SH-SY5Y (cell line): ENCODE data around the gene CDH11.

Experiments used
- GATA2 ChIP-seq: IDR thresholded peaks from 2 replicates; pipeline ENCODE4 v1.6.1; 2011; ENCODE audit warnings: mild to moderate bottlenecking, low read depth, low read length
- GATA3 ChIP-seq: IDR thresholded peaks from 2 replicates; pipeline ENCODE4 v1.6.1; 2011; ENCODE audit warnings: low read depth, mild to moderate bottlenecking, low read length, moderate library complexity

Gene CDH11

DNA sequence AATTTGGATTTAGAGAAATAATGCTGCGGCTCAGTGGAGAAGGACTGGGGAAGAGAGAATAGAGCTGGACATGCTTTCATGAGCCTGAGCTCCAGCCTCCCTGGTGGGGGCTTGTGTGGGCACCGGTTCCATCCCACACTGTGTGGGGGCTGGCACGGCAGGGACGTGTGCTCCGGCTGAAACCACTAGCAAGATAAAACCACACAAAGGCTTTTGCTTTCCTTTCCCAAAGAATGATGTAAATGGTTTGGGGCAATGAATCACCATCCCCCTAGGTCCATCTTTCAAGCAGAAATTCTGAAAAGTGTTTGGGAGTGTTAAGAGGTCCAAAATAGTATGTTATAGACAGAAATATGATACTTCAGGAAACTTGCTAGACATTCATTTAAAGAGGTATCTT is 77.0 kb downstream of the CDH11 start:
- TF ChIP-seq GATA2 = no peak
- TF ChIP-seq GATA3 = no peak

DNA sequence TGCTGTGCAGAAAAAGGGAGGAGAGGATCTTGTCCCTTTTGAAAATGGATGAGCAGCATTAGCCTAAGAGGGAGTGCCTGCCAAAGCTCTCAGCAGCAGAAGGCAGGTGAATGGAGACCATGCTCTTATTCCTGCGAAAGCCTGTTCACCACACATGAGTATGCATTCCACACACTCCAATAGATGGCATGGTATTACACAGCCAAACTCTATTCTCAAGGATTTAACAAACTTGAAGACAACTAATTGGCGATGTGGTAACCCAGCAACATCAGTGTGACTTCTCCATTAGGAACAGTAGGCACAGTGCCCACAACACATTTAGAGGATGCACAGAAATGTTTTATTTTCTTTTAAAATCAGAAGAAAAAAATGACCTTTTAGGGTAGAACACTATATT is 77.8 kb downstream of the CDH11 start:
- no peak for TF ChIP-seq GATA2
- TF ChIP-seq GATA3 = no peak

GRCh38 chr16:65042438-65043365 is 79.2 kb downstream of the CDH11 start:
- TF ChIP-seq GATA3 = no peak
- TF ChIP-seq GATA2 = no peak

DNA sequence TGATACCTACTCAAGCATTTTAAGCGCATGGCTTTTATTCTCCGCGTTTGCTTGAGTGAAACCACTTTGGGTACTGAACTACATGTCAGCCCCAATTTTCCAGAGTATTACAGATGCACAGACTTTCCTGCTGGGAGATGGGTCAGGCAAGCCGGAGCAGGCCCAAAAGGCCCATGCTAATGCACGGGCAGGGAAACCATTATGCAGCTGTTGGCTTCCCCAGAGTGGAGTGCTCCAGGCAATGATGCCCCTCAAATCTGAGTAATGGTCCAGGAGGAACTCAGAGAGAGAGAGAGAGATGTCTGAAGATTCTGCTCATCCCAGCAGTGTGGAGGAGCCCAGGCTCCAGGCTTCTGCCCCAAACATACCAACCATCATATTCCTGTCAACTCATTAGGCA is 80.2 kb downstream of the CDH11 start:
- no peak for TF ChIP-seq GATA2

- TF ChIP-seq GATA3 (no peak), GATA2 (no peak)
Measured at GRCh38 chr16:65038100-65038499, 83.8 kb downstream of the CDH11 start.

GRCh38 chr16:65037556-65037955 is 84.3 kb downstream of the CDH11 start:
- TF ChIP-seq GATA2 = no peak
- no peak for TF ChIP-seq GATA3

- TF ChIP-seq GATA3 = no peak
- TF ChIP-seq GATA2 = no peak
Measured at GRCh38 chr16:65034915-65035314, 86.9 kb downstream of the CDH11 start.

DNA sequence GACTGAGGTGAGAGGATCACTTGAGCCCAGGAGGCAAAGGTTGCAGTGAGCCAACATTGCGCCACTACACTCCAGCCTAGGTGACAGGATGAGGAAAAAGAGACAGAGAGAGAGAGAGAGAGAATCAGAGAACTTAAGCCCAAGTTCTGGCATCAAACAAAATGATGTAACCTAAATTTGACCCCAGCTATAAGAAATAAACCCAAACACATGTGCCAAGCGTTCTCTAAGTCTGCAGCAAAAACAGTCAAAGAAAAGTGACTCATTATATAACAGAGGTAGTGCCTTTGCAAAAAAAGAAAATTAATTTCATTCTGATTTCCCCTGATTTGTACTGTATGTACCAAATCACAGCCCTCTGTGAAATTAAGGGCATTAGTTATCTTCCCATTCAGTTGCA is 89.5 kb downstream of the CDH11 start:
- TF ChIP-seq GATA2 (no peak), GATA3 (no peak)

DNA sequence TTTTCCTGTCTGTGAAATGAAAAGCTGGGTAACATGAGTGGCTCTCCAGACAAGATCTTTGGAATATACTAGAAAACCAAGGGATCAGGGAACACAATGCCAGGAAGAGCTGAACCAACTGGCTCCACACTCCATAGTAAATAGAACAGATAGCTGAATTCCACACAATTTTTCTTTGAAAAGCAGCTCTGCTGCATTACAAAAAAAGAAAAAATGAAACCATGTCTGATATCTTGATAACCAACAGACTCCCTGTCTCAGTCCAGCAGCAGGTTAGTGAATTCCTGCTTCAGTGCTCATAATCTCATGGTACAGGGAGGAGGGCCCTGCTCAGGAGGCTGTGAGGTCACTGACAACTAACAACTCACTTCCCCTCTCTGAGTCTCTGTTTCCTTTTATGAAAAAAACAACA is 97.1 kb downstream of the CDH11 start:
- no peak for TF ChIP-seq GATA3
- TF ChIP-seq GATA2 = no peak

- no peak for TF ChIP-seq GATA3
- no peak for TF ChIP-seq GATA2
Measured at GRCh38 chr16:65023802-65024201, 98.1 kb downstream of the CDH11 start.

DNA sequence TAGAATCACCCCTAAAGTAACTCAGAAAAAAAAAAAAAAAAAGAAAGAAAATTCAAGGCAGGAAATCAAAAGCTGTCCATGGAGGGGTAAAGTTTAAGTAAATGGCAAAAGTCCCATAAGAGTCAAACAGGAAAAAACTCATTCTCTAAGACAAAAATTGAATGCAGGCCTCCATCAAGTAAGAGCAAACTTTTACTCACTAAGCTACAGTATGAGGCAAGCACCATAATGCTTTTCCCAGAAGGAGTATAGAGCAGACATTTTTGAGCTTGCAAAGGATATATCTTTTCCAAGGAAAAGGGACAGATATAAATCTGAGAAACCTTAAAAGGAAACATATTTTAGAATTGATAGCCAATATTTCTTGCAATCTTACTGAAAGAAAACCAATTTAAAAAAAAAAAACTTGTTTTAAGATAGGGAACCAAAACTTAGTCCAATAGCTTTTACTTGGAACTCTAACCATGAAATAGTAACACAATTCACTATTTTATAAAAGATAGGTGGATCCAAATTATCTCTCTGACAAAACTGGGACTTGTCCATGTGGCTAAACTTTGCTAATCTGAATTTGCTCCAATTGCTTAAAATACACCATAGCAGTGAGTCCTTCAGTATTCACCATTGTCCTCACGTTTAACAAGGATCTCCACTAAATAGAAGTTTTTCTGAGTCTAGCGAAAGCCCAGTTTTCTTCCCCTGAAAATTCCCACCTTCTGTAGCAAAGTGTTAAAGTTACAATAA is 99.8 kb downstream of the CDH11 start:
- TF ChIP-seq GATA2 = no peak

- TF ChIP-seq GATA2 (no peak), GATA3 (no peak)
Measured at GRCh38 chr16:65016754-65017153, 105.1 kb downstream of the CDH11 start.

DNA sequence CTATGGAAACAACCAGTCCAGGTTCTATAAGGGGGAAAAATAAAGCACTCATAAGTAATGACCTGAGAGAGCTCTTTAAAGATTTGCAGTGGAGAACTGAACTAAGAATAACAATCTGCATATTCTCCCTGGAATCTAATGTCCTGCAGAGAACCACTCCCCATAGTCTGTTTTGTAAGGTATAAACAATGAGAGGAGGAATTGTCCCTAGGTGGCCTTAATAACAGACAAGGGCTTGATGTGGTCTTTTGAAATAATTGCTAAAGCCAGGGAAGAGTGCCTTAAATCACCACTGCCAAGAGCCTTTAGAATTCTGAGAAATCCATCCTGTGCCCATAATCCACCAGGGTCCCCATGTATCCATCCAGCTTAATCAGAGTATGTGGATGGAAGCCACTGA is 106.3 kb downstream of the CDH11 start:
- no peak for TF ChIP-seq GATA3
- no peak for TF ChIP-seq GATA2

DNA sequence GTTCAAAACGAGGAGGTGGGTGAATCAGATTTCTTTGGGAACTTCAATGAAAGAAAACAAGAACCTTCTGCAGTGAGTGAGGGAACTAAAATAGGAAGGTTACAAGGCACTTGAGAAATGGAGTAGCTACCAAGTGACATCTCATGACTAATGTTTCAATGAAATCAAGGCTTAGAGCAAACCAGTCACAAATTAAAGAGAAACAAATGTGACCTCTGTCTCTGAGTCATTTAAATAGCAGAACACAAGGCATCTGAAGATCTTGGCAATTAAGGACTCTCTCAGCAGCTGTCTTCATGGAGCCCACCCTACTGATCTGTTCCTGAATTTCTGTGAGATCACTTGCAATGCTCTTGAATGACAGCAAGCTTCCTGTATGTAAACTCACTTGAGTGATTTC is 109.5 kb downstream of the CDH11 start:
- TF ChIP-seq GATA3 (no peak), GATA2 (no peak)

DNA sequence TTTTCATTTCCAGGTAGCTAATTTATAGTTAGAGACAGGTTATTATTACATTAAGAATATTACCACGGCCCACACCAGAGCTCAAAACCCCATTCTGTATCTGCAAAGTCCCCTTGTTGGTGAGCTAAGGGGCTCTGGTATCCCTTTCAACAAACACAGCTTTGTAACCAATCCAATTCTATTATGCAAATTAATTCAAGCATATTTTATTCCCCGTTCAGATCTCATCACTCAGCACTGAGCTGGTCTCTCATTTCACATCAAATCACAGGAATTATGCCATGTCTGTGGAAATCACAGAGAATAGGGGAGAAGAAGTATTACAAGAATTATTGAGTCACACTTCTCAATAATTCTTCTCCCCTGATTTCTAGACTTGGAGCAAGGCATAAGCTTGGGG is 111.7 kb downstream of the CDH11 start:
- TF ChIP-seq GATA2 = no peak
